ENCODE measurements around the gene NUP210L.
A peak's percentile ranks its signal among the peaks of the same experiment; 100 is the strongest.

The NUP210L gene

DNA sequence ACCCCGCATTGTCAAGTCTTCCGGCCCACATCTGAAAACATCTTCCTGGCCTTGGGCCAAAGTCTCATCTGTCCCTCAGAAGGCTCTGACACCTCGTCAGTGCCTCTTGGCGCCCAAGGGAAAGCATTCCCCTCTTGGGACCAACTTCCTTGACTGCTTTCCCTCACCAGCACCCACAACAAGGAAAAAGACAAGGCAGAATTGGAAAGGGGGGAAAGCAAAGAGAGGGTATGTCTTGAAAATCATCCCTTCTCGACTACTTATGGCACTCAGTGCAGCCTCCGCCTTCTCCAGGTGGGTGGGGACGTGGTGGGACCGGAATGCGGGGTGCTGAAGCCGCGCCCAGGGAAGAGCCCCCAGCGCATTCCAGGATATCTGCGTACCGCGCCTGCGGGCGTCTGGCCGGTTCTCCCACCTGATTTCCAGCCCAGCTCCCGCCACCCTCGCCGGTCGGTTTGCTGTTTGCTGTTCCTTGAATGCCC lies 191.0 kb downstream of the NUP210L start (continued):
- TF ChIP-seq ZNF112 (tag by site-specific recombination; IDR thresholded peaks at IDR 0.05) = no peak
- peak; percentile 87 for TF ChIP-seq ZBTB11 (tag by site-specific recombination; conservative IDR thresholded peaks at IDR 0.05; ENCODE audit: low read depth)
- TF ChIP-seq ZNF214 (tag by site-specific recombination; IDR thresholded peaks at IDR 0.05; ENCODE audit: borderline replicate concordance) = no peak
- TF ChIP-seq ZNF629 (tag by site-specific recombination; IDR thresholded peaks at IDR 0.05) = no peak
- TF ChIP-seq, protein P1, sequence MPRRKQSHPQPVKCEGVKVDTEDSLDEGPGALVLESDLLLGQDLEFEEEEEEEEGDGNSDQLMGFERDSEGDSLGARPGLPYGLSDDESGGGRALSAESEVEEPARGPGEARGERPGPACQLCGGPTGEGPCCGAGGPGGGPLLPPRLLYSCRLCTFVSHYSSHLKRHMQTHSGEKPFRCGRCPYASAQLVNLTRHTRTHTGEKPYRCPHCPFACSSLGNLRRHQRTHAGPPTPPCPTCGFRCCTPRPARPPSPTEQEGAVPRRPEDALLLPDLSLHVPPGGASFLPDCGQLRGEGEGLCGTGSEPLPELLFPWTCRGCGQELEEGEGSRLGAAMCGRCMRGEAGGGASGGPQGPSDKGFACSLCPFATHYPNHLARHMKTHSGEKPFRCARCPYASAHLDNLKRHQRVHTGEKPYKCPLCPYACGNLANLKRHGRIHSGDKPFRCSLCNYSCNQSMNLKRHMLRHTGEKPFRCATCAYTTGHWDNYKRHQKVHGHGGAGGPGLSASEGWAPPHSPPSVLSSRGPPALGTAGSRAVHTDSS (tag by site-specific recombination; IDR thresholded peaks at IDR 0.05) = no peak
- no peak for TF ChIP-seq ZFP41 (tag by site-specific recombination; IDR thresholded peaks at IDR 0.05; ENCODE audit: borderline replicate concordance)
- no peak for TF ChIP-seq BCL6B (tag by site-specific recombination; IDR thresholded peaks at IDR 0.05)
- no peak for TF ChIP-seq ZNF560 (tag by site-specific recombination; IDR thresholded peaks at IDR 0.05; ENCODE audit: borderline replicate concordance)
- TF ChIP-seq ZNF658 (tag by site-specific recombination; IDR thresholded peaks at IDR 0.05) = no peak
- no peak for TF ChIP-seq ZNF202 (tag by site-specific recombination; IDR thresholded peaks at IDR 0.05; ENCODE audit: borderline replicate concordance)
- no peak for TF ChIP-seq BCL11B (tag by site-specific recombination; IDR thresholded peaks at IDR 0.05; ENCODE audit: low read depth)
- TF ChIP-seq PRDM10 (tag by site-specific recombination; IDR thresholded peaks at IDR 0.05) = no peak
- TF ChIP-seq PRDM1 (tag by site-specific recombination; IDR thresholded peaks at IDR 0.05) = peak; percentile 97
- no peak for TF ChIP-seq SETDB1 (IDR thresholded peaks at IDR 0.05; ENCODE audit: insufficient read length, low read length)
- no peak for TF ChIP-seq ZNF76 (tag by site-specific recombination; IDR thresholded peaks at IDR 0.05; ENCODE audit: borderline replicate concordance, low read depth)
- TF ChIP-seq ZNF830 (tag by site-specific recombination; IDR thresholded peaks at IDR 0.05; ENCODE audit: low read depth) = no peak
- TF ChIP-seq, protein P2, sequence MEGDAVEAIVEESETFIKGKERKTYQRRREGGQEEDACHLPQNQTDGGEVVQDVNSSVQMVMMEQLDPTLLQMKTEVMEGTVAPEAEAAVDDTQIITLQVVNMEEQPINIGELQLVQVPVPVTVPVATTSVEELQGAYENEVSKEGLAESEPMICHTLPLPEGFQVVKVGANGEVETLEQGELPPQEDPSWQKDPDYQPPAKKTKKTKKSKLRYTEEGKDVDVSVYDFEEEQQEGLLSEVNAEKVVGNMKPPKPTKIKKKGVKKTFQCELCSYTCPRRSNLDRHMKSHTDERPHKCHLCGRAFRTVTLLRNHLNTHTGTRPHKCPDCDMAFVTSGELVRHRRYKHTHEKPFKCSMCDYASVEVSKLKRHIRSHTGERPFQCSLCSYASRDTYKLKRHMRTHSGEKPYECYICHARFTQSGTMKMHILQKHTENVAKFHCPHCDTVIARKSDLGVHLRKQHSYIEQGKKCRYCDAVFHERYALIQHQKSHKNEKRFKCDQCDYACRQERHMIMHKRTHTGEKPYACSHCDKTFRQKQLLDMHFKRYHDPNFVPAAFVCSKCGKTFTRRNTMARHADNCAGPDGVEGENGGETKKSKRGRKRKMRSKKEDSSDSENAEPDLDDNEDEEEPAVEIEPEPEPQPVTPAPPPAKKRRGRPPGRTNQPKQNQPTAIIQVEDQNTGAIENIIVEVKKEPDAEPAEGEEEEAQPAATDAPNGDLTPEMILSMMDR (tag by site-specific recombination; IDR thresholded peaks at IDR 0.05) = no peak
- TF ChIP-seq ZNF239 (tag by site-specific recombination; IDR thresholded peaks at IDR 0.05) = no peak
- TF ChIP-seq ZNF555 (tag by site-specific recombination; conservative IDR thresholded peaks at IDR 0.05) = no peak
- no peak for TF ChIP-seq ZNF747 (tag by site-specific recombination; IDR thresholded peaks at IDR 0.05)
- TF ChIP-seq ZNF530 (tag by site-specific recombination; IDR thresholded peaks at IDR 0.05; ENCODE audit: low read depth) = no peak
- peak; percentile 9; the same call in 1 of the 2 replicates for TF ChIP-seq KLF8 (tag by site-specific recombination; IDR thresholded peaks at IDR 0.05)
- TF ChIP-seq ZNF670 (tag by site-specific recombination; IDR thresholded peaks at IDR 0.05; ENCODE audit: low read depth) = no peak
- no peak for TF ChIP-seq AEBP2 (tag by site-specific recombination; IDR thresholded peaks at IDR 0.05; ENCODE audit: borderline replicate concordance)
- TF ChIP-seq GLI2 (tag by site-specific recombination; IDR thresholded peaks at IDR 0.05; ENCODE audit: borderline replicate concordance, low read depth) = no peak
- no peak for TF ChIP-seq YY1 (tag by site-specific recombination; IDR thresholded peaks at IDR 0.05)
- no peak for TF ChIP-seq ZNF184 (tag by site-specific recombination; IDR thresholded peaks at IDR 0.05)
